ENCODE results near the gene CFAP251.
"Not testable (repeated sequence)": the region's sequence is repeated elsewhere in the genome, so short reads cannot be mapped to it uniquely, and the experiment has no call there.

The CFAP251 gene

DNA sequence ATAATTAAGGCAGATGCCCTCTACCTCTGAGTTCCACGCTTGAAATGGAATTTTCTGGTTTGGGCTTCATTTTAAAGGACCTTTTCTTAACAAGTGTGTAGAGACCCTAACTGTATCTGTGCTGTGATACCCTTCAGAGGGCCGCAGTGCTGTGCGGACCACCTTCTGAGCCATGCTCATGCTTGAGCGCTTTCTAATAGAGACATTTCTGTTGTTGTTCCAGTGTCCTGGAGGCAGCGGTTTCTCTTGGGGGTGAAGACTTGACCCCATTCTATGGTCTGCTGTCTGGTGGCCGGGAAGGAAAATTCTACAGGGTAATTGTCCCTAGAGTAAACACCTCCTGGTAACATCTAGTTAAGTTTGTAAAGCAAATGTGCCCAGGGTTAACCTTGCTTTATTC lies 56.6 kb downstream of the CFAP251 start:
- no peak for DNase-seq

- DNase-seq, result no peak
Observed at GRCh38 chr12:121976950-121977349, 58.6 kb downstream of the CFAP251 start.

- DNase-seq, result no peak
Observed at GRCh38 chr12:121980191-121980891, 61.9 kb downstream of the CFAP251 start.

GRCh38 chr12:121980892-121981272 lies 62.5 kb downstream of the CFAP251 start:
- DNase-seq, result no peak

- DNase-seq, result no peak
Observed at GRCh38 chr12:121981456-121981855, 63.1 kb downstream of the CFAP251 start.

DNA sequence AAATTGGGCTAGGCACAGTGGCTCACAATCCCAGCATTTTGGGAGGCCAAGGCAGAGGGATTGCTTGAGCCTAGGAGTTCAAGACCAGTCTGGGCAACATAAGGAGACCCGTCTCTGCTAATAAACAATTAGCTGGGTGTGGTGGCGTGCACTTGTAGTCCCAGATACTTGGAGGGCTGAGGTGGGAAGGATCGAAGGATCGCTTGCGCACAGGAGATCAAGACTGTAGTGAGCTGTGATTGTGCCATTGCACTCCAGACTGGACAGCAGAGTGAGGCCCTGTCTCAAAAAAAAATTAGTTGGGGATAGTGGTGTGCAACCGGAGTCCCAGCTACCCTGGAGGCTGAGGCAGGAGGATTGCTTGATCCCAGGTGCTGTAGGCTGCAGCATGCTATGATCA lies 64.6 kb downstream of the CFAP251 start:
- DNase-seq, result no peak

DNA sequence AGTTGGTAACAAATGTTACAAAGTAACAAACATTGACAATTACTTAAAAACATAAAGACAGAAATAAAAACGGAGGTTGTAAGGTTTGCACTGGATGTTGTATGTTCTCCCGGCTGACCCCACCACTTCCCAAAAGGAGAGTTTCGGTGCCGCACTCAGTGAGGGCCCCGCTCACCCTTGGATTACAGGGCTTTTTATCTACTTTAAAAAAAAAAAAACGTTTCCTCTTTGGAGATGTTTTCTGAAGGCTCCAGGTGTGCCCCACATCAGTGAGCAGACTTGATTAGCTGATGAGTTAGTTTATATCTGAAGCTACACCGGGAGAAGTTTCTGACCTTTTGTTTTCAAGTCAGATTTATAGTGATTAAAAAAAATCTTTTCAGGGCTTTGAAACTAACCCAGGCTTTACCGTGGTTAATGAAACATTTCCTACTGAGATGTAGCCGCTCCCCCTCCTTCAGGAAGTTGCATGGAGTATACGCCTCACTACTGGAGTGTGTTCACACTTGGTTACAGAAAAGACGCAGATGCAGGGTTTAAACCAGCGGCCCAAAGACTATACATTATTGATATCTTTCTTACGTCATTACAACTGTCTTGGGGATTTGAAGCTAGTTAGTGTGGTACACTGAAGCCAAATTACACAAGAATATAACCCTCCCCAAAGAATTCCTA lies 65.3 kb downstream of the CFAP251 start:
- no peak for DNase-seq

GRCh38 chr12:121986489-121987245 lies 68.3 kb downstream of the CFAP251 start:
- no peak for DNase-seq

DNA sequence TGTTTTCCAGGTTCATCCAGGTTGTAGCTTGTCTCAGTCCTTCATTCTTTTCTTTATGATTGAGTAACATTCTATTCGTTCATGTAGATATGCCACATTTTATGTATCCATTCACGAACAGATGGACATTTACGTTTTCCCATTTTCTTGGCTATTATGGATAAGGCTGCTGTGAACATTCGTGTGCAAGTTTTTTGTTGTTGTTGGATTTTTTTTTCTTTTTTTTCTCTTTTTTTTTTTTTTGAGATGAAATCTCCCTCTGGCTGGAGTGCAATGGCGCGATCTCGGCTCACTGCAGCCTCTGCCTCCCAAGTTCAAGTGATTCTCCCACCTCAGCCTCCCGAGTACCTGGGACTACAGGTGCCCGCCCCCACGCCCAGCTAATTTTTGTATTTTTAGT lies 70.1 kb downstream of the CFAP251 start:
- DNase-seq, result not testable (repeated sequence)

- DNase-seq, result peak; percentile 65
Observed at GRCh38 chr12:121989276-121990113, 71.1 kb downstream of the CFAP251 start.

DNA sequence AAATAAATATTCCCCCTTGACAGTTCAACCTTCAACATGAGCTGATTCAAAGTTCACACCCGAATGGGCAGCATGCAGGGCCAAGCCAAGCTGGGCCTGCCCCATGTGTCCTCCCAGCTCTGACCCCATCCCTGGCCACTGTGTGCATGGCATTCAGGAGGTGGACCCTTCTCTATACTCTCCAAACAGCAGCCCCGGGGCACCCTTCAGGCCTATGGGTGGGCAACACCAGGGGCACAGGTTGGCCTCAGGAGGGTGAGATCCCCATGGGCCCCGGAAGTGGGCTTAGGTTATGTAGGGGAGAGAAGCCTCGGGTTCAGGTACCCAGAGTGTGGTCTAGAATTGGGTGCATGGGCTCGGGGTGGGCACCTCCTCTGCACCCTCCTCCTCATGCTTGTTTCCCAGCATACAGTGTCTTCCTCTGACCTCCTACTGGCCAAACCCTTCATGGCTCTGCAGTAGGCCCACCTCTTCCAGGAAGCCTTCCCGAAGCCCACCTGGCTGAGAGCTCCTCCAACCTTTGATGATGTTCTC lies 71.8 kb downstream of the CFAP251 start:
- no peak for DNase-seq

GRCh38 chr12:121990692-121991603 lies 72.6 kb downstream of the CFAP251 start:
- no peak for DNase-seq

DNA sequence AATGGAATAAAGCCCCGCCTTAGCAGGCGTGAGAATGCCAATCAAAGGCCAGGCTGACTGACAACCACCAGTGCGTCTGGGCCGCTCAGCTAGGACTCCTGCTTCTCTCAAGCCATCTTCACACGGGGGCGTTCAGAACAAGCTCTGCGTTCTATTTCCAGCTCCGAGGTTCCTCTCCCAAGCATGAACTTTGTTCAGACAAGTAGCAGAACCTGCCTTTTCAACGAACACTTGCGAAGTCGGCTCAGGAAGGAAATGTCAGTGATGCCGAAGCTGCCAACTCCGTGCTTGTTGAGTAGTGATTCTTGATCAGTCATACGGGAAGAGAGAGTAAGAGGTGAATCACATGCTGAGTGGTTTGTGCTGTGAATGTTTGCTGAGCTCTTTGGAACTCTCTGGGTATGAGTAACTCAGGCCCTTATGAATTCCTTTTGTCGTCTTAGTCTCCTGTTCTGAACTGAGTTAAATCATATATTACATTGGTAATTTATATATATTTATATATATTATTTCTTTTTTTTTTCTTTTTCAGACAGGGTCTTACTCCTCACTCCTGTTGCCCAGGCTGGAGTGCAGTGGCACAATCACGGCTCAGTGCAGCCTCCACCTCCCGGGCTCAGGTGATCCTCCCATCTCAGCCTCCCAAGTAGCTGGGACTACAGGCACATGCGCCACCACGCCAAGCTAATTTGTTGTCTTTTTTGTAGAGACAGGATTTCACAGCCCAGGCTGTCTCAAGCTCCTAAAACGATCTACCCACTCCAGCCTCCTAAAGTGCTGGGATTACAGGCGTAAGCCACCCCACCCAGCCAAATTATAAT lies 73.9 kb downstream of the CFAP251 start:
- no peak for DNase-seq

GRCh38 chr12:121996050-121996944 lies 77.9 kb downstream of the CFAP251 start:
- DNase-seq, result no peak

GRCh38 chr12:121996945-121997612 lies 78.7 kb downstream of the CFAP251 start:
- DNase-seq, result no peak

DNA sequence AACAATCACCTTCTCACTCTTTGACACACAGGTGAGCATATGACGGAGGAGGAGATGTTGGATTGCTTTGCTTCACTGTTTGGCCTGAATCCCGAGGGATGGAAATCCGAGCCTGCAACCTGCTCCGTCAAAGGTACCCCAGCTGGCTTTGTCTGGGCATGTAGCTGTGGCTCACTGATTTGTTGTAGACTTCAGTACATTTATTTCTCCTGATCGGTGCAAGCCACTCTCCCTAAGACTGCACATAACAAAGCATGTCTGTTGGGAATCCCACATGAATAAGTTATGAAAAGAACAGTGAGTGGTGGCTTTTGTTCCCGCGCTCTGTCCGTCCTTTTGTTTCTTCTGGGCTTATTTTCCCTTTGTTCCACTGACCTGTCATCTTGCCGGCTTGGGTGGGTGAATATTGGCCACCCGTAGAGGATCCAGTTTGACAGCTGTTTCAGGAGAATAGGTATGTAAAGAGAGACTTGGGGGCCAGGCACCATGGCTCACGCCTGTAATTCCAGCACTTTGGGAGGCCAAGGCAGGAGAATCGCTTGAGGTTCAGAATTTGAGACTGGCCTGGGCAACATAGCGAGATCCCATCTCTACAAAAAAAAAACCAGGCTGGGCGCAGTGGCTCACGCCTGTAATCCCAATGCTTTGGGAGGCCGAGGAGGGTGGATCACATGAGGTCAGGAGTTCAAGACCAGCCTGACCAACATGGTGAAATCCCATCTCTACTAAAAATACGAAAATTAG lies 83.2 kb downstream of the CFAP251 start:
- DNase-seq, result peak; percentile 13

DNA sequence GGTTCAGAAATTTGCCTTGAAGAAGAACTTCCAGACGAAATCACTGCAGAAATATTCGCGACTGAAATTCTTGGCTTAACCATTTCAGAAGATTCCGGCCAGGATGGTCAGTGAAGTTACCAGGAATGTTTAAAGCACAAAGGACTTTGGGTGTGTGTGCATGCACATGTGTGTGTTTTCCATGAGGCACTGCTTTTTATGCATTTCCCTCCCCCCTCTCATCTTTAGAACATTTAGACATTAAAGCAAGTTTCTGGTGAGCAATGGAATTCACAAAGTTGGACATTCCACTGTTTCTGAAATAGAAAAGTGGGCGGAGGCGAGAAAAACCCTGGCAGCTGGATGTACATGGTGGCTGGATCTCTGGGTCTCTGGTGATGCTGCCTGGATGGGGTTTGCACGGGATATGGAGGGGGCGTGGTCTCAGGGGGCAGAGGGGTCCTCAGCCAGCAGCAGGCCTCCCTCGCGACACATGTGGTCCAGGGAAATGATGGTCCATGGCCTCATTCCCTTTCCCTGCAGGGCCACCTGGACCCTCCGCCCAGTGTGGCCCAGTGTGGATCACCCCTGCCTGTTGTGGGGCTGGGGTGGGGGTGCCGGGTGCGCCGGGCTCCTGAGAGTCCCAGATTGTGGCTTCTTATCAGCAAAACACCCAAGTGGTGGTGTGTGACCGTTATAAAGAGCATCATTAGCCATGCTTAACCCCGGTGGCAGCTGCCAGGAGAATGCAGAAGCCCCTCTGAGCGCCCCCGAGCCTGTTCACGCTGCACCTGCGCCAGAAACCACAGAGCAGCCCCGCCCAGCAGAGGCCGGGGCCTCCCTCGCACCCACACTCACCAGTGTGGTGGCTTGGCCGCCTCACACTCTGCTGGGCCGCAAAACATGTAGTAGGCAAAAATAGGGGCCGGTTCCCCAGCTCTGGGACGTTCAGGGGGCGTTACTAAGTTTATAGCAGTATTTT lies 85.5 kb downstream of the CFAP251 start:
- DNase-seq, result no peak

Measured in NCI-H748 treated with DMSO at 0.1 percent for 48 hours (cell line).